ENCODE measurements around the gene VWCE.

VWCE gene

DNA sequence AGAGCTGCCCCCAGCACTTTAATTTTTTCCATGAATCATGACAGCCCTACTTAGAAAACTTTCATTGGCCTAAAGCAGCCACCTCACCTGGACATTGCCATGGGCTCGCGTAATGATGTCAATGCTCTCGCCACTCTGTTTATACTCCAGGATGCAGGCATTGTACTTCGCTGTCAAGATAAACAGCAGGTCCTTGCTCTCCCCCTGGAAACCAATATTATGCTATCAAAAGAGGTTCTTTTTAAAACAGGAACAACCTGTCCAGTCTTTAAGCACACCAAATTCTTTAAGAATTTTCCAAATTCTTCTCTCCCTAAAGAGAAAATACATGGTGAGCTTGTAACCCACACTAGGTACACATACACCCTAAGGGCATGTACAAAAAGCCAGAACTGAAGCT lies 34.8 kb upstream of the VWCE start:
- DNase-seq (ENCODE audit: low spot score), result no peak

DNA sequence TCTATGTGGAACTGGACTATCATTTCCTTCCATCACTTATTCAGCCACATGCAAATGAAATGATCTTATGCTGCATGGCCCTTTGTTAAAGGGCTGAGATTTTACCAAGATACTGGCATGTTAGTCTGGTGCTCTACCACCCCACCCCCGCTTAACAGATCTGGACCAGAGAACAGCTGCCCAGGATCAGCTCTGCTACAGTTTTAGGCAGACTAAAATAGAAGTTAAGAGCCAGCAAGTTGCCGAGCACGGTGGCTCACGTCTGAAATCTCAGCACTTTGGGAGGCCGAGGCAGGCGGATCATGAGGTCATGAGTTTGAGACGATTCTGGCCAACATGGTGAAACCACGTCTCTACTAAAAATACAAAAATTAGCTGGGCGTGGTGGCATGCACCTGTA lies 33.2 kb upstream of the VWCE start:
- DNase-seq (ENCODE audit: low spot score), result no peak

DNA sequence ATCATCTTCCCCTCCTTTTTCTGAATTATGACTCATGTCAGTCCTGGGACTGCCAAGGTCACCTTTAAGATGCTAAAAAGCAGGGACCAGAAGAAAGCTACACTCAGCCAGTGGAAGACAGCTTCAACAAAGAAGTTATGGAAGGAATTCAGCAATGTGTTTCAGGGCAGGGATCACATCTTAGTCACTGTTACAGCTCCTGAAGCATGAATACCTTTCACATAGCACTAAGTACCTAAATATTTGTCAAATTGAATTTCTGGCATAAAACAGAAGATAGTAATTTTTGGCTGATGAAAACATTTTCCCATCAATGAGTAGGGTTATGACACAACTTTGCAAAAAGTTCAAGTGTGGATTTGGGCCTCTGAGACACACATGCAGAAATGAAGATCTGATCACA lies 32.6 kb upstream of the VWCE start:
- DNase-seq (ENCODE audit: low spot score), result no peak

DNA sequence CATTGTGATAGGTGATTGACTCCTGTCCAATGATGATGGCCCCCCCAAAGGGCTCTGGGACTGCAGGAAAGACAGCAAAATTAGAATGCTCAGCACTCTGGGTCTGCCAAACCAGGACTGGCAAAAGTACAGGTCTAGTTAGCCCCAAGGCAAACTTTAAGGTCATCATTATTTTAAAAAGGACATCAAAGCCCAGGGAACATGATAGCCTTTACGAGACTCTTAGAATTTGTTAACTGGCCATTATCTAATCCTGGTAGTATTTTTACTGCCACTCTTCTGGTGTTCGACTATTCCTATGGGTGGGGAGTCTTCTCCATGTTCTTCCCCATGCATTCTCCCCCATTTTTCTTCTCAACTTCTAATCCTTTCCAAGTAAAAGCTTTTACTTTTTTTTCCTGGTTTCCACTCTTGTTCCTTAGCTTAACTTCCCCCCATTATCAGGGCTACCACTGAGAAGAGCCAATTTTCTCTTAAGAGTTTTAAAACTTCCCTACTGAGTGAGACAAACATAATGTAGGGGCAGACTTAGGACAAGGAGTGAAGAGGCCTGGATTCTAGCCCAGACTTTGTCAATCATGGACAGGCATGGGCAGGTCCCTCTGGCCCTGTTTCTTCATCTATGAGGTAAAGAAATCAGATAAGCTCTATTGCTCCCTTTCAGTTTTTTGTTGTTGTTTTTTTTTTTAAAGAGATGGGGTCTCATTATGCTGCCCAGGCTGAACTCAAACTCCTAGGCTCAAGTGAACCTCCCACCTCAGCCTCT lies 30.7 kb upstream of the VWCE start:
- DNase-seq (ENCODE audit: low spot score), result no peak

DNA sequence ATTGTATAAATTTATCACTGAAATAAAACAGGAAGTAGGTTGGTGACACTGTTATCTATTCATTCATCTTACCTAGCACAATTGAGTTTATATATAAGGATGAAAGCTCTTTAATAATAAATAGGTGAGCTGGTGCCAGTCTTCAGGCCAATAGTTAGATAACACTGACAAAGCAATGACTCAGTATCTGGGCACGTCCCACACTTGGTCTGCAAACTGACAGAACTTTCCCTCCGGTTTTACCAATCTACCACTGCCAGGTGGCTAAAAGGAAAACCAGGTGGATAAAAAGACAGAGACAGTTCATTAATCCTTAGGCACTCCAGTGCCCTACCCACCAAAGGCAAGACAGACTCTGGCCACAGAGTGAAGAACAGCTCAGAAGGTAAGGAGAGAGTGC lies 20.1 kb upstream of the VWCE start:
- no peak for DNase-seq (ENCODE audit: low spot score)

DNA sequence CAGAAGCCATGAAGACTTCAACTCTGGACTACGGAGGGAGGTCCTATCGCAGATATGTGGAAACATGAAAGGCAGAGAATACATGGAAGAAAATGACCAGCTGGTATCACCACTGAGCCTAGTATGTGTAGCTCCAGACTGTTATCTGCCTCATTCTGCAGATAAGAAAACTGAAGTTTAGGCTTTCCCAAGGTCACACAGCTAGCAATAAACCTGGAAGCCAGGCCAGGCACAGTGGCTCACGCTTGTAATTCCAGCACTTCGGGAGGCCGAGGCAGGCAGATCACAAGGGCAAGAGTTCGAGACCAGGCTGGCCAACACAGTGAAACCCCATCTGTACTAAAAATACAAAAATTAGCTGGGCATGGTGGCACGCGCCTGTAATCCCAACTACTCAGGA lies 15.6 kb upstream of the VWCE start:
- no peak for DNase-seq (ENCODE audit: low spot score)

DNA sequence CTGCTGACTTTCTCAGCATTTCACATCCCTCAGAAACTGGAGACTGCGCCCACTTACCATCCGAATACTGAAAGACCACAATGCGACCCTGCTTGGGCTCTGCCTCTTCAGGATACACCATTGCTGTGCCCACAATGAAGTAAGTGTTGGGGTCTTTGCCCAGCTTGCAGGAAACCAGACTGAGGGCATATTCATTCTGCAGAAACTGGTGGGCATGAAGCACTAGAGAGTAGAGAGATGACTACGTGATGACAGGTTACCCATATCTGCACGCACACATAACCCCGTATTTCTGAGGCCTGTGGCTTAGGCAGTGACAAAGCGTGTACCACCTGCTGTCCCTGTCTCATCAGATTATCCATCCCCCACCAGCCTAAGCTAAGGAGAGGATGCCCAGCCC lies 14.6 kb upstream of the VWCE start:
- DNase-seq (ENCODE audit: low spot score), result no peak

DNA sequence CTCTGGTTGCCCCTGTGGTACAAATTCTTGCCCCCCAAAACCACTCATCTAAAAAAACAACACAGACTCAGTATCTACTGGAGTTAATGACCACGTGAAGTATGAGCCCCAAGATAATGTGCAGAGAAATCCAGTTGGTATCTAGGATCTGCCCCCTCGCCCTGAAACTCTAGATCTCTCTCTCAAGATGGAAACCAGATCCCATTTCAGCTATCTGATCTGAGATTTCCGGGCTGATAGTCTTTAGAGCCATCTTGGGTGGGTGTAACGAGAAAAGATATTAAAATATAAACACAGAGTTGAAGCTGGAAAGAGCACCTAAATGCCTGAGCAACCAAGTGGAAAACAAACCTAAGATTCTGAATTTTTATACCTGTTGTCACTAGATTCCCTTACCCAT lies 14.0 kb upstream of the VWCE start:
- no peak for DNase-seq (ENCODE audit: low spot score)

DNA sequence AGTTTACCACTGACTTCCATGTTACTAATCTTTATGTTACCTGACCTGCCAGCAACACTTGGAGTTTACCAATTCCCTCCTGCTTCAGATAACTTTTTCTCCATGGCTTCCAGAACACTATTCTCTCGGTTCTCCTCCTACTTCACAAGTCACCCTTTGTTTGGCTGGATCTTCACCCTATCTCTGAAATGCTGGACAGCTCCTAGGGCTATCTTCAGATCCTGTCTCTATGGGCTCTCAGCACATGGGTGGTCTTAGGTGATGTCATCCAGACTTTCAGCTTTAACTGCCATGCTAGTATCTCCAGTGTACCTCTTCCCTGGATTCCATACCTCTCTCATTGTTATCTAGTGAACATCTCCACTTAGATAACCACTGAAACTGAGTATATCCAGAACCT lies 12.2 kb upstream of the VWCE start:
- no peak for DNase-seq (ENCODE audit: low spot score)

DNA sequence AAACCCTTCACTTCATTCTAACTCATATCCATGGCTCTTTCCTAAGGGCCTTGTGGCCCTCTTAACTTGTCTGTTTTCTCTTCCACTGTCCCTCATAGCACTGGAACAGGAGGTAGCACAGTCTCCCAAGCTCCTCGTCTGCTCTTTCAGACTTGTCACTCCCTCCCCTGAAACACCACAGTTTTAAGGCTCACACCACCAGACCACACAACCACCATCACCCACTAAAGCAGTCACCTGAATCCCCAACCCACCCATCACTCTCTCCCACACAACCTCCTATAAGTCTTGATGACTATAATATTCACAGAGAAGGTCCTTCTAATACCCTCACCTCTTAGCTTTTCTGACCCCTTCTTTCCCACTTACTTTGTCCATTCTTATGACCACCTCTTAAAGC lies 11.1 kb upstream of the VWCE start:
- no peak for DNase-seq (ENCODE audit: low spot score)

DNA sequence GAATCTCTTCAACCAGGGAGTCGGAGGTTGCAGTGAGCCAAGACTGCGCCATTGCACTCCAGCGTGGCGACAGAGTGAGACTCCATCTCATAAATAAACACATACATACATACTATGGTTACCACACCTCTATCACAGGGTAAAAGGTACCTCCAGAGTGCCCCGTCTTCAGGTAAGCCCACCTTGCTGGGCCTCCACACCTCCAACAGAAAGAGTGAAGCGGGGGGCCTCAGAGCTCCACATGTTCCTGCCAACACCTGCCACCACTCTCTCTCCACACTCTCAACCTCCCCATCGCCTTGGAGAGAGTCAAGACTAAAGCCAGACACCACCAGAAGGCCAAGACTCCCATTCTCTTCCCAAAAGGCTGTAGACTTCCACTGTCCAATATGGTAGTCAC lies 10.3 kb upstream of the VWCE start:
- no peak for DNase-seq (ENCODE audit: low spot score)

DNA sequence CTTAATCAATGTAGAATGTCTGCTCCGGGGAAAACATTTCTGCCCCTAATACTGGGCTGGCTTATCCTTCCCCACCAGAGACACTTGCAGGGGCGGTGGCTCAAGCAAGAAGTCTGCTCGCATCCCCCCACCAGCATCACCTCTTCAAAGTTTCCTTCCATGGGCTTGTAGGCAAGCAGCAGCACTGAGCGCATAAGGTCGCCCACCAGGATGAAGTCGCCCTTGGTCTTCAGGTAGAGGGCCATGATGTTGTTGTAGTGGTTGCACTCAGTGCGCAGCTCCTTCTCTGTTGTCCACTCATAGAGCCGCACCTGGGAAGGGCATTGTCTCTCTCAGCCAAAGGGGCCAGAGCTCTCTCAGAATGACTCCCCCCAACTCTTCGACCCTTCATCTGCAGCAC lies 8.6 kb upstream of the VWCE start:
- DNase-seq (ENCODE audit: low spot score), result no peak

DNA sequence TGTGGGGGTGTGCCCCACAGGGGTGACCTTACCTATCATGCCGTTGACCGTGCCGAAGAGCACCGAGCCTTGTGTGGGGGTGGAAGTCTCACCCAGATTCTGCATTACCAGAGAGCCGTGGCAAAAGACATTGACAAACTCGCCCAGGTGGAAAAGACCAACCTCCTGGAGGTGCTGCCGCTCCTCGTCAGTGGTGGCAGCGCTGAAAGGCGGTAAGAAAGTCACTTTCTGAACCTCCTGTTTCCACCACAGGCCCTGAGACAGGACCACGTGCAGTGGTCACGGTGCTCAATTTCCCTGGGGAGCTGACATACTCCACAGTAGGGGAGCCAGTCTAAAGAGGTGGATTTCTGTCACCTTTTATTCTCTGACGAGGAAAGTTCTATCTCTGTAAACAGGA lies 7.4 kb upstream of the VWCE start:
- no peak for DNase-seq (ENCODE audit: low spot score)

DNA sequence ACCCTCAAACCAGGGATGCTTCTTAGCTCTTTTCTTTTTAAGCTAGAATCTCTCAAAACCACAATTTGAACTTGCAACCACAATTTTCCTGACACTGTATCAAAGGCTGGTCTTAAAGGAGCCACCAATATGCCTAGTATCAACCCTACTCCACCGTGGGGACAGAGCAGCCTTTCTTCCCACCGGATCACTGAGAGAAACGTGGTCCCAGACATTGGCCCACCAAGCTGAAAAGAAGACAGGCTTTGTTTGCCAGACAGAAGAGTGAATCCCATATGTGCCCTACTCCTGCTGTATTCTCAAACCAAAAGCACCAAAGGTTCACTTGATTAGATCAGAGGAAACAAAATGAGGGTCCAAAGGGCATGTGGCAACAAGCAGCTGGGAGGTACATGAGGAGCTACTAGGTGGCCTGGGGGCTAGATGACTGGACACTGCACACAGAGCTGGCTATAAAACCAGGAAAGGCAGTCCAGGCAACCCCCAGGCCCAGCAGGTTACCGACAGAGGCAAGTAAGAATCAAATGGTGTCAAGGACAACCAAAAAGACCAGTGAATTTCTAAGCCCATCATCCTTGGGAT lies 3.6 kb upstream of the VWCE start:
- no peak for DNase-seq (ENCODE audit: low spot score)

DNA sequence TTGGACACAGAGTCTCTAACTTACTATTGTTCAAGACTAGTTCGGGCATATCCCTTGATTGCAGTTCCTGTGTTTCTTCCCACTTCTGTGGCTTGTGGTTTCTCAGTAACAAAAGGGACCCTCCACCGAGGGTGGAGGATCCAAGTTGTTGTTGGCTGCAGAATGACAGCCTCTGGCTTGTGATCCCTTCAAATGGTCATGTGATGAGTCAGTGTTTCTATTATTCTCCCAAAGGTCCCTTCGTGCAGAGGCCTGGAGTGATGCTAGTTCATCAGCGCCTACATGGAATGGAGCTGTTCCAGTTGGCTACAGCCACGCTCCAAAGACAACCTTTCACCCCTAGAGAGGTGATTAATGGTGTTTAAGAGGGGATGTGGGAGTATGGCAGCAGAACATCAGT lies 2.6 kb upstream of the VWCE start:
- DNase-seq (ENCODE audit: low spot score), result peak; percentile 50

DNA sequence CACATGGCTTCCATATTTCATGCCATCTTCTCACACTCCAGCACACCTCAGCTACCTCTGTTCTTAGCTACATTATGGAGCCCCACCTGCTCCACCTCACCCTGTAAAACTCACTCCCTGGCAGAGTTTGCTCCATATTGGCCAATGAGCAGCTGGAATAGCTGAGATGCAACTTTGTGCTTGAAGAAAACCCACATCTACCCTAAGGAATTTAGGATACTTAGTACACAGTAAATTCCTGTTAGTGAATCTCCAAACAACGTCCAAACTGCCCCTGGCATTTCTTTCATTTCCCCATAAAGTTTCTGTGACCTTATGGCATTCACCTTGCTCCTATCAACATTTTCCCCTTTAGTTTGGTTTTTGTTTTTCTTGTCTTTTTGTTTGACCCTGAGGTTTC lies 2.2 kb upstream of the VWCE start:
- DNase-seq (ENCODE audit: low spot score), result no peak

DNA sequence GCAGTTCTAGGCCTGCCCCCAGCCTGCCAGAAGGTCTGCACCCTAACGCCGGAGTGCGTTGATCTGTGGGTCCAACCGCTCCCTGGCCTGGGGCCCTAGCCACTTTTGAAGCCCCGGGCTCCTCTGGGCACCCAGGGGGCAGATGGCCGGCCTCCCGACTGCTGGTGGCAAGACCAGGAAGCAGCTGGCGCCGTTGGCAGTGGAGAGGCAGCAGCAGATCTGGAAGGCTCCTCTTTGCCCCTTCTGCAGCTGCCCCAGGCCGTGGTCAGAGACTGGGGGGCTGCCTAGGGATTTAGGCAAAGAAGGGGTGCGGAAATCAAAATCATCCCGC lies 445 bp upstream of the VWCE start:
- DNase-seq (ENCODE audit: low spot score), result no peak

DNA sequence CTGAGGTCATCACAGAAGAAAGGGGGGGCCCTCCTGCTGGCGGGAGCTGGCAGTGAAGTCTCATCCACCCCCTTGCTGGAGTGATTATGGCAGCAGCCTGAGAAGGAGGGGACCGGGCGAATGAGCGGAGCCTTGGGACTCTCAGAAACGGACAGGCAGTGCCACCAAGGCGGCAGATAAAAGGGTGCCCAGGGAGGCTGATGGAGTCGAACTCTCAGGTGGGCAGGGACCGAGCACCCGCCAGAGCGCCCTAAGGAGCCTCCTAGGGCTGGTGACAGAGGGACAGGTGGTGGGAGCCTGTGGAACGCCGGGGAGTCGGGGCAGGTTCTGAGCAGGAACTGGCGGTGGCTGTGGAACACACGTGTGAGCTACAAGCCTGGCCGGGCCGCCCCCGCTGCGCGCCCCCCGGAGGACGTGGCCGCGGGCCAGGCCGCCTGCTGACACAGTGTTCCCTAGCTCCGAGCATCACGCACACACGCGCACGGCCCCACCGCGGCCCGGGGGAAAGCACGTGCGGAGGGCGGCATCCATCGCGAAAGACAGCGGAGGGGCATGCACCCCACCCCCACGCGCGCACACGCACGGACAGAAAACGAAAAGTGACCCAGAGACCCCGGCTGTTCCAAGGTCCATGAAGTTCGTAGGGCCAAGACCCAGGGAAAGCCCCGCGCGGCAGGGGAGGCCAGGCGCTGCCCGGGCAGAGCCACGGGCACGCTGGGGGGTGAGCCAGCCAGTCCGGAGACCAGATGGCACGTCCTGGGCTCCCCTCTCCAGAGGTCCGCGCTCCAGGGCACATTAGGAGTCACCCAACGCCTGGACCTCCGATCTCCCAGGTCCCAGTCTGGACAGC lies 1.0 kb downstream of the VWCE start:
- DNase-seq (ENCODE audit: low spot score), result no peak

DNA sequence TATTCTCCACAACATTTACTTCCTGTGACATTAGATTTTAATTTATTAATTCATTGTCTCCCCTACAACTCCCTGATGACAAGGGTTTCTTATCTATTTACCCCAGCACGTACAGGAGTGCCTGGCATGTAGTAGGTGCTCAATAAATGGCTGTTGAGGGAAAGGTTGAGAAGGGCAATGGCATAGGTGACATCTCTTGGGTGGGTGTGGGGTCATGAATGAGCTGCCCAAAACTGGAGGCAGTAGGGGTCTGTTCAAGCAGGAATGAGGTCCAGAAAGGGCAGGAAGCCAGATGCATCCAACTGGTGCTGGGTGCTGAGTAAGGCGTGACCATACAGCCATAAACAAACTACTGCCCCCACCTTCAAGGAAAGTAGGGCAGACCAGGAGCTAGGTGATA lies 2.8 kb downstream of the VWCE start:
- DNase-seq (ENCODE audit: low spot score), result no peak

DNA sequence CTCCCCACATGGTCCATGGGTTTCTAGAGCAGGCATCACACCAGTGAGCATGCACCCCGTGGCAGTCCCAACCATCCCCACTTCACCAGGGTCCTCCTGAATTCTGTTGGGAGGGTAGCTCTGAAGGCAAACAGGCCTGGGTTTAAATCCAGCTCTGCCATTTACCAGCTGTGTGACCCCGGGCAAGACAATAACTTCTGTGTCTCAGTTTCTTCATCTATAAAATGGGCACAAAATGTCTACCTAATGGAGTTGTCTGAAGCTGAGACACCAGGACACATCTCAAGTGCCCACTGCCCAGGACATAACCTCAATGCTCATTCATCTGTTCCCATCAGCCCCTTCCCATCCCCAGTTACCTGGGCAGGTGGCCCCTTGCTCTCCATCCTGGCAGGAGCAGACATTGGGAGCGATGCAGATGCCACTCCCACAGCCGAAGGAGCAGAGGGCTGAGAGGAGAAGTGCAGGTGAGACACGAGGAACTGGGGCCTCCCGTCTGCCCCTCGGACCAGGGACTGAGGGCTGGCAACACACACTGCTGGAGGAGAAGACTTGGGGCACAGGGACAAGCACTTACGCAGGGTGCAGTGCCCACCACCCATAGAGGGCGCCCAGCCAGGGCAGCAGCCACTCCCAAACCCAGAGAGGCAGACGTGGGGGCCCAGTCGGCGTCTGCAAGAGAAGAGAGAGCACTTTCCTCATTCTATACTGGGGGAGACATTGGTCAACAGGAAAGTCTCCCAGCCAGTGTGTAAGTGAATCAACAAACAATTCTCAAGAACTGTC lies 4.0 kb downstream of the VWCE start:
- DNase-seq (ENCODE audit: low spot score), result no peak

DNA sequence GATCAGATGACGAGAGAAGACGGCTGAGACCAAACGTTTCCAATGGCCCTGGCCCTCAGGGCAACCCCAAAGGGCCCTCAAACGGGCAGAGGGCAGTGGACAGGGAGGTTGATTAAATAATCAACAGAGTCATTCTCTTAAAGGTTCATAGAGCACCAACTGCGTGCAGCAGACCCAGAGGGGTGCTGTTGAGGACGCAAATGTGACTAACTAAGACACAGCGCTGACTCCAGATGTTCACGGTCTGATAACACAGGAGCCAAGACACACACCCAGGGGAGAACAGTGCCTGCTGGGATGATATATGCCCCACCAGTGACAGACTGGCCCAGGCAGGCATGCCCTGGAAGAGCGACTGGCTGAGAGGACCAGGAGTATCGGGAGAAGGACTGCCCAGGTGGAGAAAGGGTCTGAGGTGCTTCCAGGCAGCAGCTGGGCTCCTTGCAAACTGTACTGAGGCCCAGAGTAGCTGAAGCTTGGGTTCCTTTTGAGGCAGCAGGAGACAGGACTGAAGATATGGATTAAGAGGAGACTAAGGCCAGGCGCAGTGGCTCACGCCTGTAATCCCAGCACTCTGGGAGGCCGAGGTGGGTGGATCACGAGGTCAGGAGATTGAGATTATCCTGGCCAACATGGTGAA lies 7.7 kb downstream of the VWCE start:
- DNase-seq (ENCODE audit: low spot score), result no peak

DNA sequence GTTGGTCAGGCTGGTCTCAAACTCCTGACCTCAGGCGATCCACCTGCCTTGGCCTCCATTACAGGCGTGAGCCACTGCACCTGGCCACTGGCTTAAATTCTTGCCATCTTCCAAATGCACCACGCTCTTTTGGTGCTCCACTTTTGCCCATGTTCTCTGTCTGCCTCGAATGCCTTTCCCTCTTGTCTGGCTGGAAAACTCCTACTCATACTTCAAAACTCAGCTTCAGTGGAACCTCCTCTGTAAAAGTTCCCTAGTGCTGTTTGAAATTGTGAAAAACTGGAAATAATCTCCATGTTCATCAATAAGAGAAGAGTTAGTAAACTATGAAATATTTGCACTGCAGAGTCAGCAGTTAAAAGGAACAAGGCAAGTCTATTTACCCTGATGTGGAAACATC lies 11.5 kb downstream of the VWCE start:
- no peak for DNase-seq (ENCODE audit: low spot score)
